ENCODE results near the gene DOC2A.

GRCh38 chr16:30018731-30019158 is 7.9 kb upstream of the DOC2A start:
- no peak for TF ChIP-seq POLR2A (IDR thresholded peaks at IDR 0.05; ENCODE audit: low read length)
- no peak for TF ChIP-seq GATA1 (IDR thresholded peaks at IDR 0.05; ENCODE audit: low read depth, low read length)
